GM18867 (cell line): ENCODE measurements around the gene NTPCR.
"Not testable (repeated sequence)": the region's sequence is repeated elsewhere in the genome, so short reads cannot be mapped to it uniquely, and the experiment has no call there.

Experiments used
- ATAC-seq: cut with Tn5 transposase; IDR thresholded peaks from one replicate; pipeline ENCODE4 v1.9.1; 2021; ENCODE audit warnings: mild to moderate bottlenecking, moderate library complexity; ENCODE audit not compliant: unreplicated experiment

The NTPCR gene

GRCh38 chr1:232925421-232926220, 24.8 kb upstream of the NTPCR start:
- ATAC-seq: no peak

GRCh38 chr1:232927166-232927565, 23.2 kb upstream of the NTPCR start:
- not testable (repeated sequence) for ATAC-seq

GRCh38 chr1:232927830-232928505, 22.4 kb upstream of the NTPCR start:
- ATAC-seq: no peak

GRCh38 chr1:232932486-232933425, 17.7 kb upstream of the NTPCR start:
- ATAC-seq: no peak

- no peak for ATAC-seq
Observed at GRCh38 chr1:232936941-232937340, 13.5 kb upstream of the NTPCR start.

- no peak for ATAC-seq
Observed at GRCh38 chr1:232937741-232938375, 12.6 kb upstream of the NTPCR start.

- no peak for ATAC-seq
Observed at GRCh38 chr1:232938926-232939325, 11.5 kb upstream of the NTPCR start.

- no peak for ATAC-seq
Observed at GRCh38 chr1:232939748-232940147, 10.7 kb upstream of the NTPCR start.

- peak; percentile 48 for ATAC-seq
Observed at GRCh38 chr1:232940262-232940661, 10.1 kb upstream of the NTPCR start.

- ATAC-seq: no peak
Observed at GRCh38 chr1:232942413-232943294, 7.8 kb upstream of the NTPCR start.

GRCh38 chr1:232943679-232944252, 6.6 kb upstream of the NTPCR start:
- peak; percentile 66 for ATAC-seq

- ATAC-seq: no peak
Observed at GRCh38 chr1:232944347-232944746, 6.1 kb upstream of the NTPCR start.

GRCh38 chr1:232949636-232950196, 695 bp upstream of the NTPCR start:
- no peak for ATAC-seq

- ATAC-seq: peak; percentile 32
Observed at GRCh38 chr1:232951180-232951579, 769 bp downstream of the NTPCR start.

- no peak for ATAC-seq
Observed at GRCh38 chr1:232951605-232952004, 1.2 kb downstream of the NTPCR start.

- ATAC-seq: peak; percentile 56
Observed at GRCh38 chr1:232952514-232953499, 2.4 kb downstream of the NTPCR start.

GRCh38 chr1:232954594-232955365, 4.4 kb downstream of the NTPCR start:
- no peak for ATAC-seq
